HEK293T (cell line): ENCODE results near the gene ERN1.

Experiments
- ARNT ChIP-seq: fragments of 450-650 bp; IDR thresholded peaks from 2 replicates; pipeline ENCODE4 v1.6.1; 2017; ENCODE audit warnings: mild to moderate bottlenecking
- BHLHE40 ChIP-seq: fragments of 450-650 bp; IDR thresholded peaks from 2 replicates; pipeline ENCODE4 v1.6.1; 2016; ENCODE audit warnings: mild to moderate bottlenecking, moderate library complexity, borderline replicate concordance
- FOXK2 ChIP-seq: fragments of 450-650 bp; IDR thresholded peaks from 2 replicates; pipeline ENCODE4 v1.6.1; 2016; ENCODE audit warnings: mild to moderate bottlenecking
- FOXM1 ChIP-seq: fragments of 450-650 bp; IDR thresholded peaks from 2 replicates; pipeline ENCODE4 v1.6.1; 2017; ENCODE audit warnings: mild to moderate bottlenecking, borderline replicate concordance
- HDGF ChIP-seq: fragments of 450-650 bp; IDR thresholded peaks from 2 replicates; pipeline ENCODE4 v1.6.1; 2017; ENCODE audit warnings: antibody characterized with exemption, borderline replicate concordance
- SUZ12 ChIP-seq: fragments of 450-650 bp; IDR thresholded peaks from 2 replicates; pipeline ENCODE4 v1.6.1; 2016; ENCODE audit warnings: mild to moderate bottlenecking

DNA sequence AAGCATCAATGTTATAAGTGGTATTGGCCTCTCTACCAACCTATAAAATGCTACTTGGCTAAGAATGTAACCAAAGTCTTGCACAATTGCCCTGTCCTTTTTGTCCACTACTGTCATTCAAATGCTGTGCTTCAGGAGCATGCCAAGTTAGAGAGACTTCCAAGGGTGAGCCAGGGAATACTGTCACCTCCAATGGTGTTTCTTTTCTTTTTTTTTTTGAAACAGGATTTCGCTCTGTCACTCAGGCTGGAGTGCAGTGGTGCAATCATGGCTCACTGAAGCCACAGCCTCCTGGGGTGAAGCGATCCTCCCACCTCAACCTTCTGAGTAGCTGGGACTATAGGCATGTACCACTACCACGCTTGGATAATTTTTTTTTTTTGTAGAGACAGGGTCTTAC lies 43.7 kb upstream of the ERN1 start:
- TF ChIP-seq SUZ12 = no peak
- no peak for TF ChIP-seq FOXM1
- TF ChIP-seq BHLHE40 = no peak
- no peak for TF ChIP-seq HDGF
- TF ChIP-seq FOXK2 = no peak
- TF ChIP-seq ARNT = no peak
